DMS114 treated with DMSO at 0.1 percent for 48 hours (cell line): ENCODE measurements around the gene AKAP14.
"Not testable (repeated sequence)": the region's sequence is repeated elsewhere in the genome, so short reads cannot be mapped to it uniquely, and the experiment has no call there.

Experiments used
- DNase-seq: peaks from one replicate; lab custom pipeline; 2025; ENCODE audit not compliant: unreplicated experiment; lab: John Stamatoyannopoulos, UW

Gene AKAP14

GRCh38 chrX:119919835-119920585 lies 24.3 kb downstream of the AKAP14 start:
- DNase-seq = no peak

DNA sequence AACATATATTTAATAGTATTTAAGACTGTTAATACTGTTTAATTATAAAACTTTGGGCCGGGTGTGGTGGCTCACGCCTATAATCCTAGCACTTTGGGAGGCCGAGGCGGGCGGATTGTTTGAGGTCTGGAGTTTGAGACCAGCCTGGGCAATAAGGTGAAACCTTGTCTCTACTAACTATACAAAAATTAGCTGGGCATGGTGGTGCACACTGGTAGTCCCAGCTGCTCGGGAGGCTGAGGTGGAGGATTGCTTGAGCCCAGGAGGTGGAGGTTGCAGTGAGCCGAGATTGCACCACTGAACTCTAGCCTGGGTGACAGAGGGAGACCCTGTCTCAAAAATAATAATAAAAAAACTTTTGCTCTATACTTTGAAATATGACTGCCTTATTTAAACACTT lies 26.7 kb downstream of the AKAP14 start:
- not testable (repeated sequence) for DNase-seq

- no peak for DNase-seq
Measured at GRCh38 chrX:119935215-119935874, 39.7 kb downstream of the AKAP14 start.

GRCh38 chrX:119941336-119941735 lies 45.6 kb downstream of the AKAP14 start:
- no peak for DNase-seq

DNA sequence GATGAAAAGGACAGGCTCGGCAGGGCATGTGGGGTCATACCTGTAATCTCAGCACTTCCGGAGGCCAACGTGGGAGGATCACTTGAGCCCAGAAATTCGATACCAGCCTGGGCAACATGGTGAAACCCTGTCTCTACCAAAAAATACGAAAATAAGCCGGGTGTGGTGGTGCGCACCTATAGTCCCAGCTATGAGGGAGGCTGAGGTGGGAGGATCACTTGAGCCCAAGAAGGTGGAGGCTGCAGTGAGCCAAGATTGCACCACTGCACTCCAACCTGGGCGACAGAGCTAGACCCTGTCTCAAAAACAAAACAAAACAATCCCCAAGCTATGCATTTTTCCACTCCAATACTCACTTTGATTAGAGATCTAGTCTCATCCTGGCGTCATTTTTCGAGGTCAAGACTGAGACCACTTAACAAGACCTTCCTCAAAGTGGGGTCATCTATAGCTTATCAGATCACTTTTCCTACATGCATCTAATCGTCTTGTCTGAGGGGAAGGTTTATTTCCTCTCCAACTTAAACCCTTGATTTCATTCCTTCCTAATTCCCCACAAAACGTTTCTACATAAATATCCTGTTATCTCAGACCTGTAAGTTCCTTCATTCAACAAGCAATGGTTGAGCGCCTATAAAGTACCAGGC lies 46.6 kb downstream of the AKAP14 start:
- DNase-seq = no peak

DNA sequence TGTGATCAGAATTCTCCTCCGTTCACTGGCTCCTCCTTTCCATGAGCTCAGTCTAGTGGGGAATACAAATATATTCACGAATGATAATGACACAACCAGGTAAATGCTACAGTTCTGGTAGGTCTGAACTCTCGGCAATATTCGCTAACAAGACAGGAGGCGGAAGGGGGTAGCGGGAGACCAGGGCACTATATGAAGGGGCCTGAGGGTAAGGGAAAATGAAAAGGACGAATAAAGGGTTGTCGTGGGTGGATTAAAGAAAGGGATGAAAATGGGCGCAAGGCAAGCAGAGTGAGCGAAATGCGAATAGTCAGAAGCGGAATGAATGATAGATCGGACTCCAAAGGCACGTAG lies 47.1 kb downstream of the AKAP14 start:
- DNase-seq = no peak

DNA sequence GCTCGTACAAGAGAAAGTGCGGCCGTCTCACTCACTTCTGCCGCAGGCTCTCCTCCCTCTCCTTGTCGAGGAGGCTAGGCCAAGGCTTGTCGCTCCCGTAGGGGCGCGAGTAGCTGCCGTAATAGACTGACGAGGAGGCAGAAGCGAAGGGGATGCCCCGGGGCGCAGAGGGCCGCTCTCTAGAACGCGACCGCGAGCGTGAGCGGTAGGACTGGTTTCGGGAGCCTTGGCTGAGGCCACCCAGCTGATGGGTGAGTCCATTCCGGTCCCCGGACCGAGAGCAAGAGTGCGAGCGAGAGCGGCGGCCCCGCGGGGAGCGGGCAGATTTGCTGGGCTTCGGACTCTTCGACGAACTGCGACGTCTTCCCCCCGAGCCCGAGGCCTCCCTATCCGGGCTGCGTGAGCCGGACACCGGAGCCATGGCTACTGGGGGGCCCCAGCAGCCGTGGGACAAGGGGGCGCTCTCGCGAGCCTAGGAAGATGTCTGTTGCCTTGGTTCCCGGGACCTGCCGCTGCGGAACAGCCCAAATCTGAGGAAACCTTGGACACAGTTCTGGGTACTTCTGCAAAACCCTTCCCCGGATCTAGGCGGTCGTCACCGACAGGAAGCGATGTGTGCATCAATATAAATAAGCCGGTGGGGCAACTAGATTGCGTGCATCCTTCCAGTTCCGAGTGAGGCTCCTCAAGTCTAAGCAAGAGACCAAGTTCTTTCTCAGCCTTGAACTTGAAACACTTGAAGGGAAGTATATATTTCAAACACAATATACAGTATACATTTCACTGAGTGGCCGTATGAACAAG lies 47.7 kb downstream of the AKAP14 start, which contains the start of gene NKAP:
Gene NKAP (minus strand): TSS at position 567 of the 804 bp plus-strand sequence. CDS start 146 bp downstream, at position 421.
- peak; percentile 72 for DNase-seq

GRCh38 chrX:119945481-119945880 lies 49.8 kb downstream of the AKAP14 start:
- no peak for DNase-seq

DNA sequence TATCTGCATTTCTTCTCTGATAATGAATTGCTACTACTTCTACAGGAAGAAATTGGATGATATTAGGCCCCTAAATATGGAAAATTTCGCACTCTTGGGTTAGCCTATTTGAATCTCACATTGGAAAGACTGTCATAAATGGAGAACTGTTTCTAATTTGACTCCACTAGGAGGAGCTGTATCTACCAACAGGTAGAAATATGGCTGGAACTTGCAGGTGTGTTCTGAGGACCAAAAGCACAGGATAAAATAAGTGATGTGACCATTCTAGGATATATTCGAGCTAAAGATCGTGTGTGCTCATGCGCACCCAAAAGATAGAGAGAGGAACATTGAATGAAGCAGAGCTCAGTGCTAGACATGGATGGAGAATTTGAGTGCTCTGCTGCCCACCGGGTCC lies 52.7 kb downstream of the AKAP14 start:
- no peak for DNase-seq

DNA sequence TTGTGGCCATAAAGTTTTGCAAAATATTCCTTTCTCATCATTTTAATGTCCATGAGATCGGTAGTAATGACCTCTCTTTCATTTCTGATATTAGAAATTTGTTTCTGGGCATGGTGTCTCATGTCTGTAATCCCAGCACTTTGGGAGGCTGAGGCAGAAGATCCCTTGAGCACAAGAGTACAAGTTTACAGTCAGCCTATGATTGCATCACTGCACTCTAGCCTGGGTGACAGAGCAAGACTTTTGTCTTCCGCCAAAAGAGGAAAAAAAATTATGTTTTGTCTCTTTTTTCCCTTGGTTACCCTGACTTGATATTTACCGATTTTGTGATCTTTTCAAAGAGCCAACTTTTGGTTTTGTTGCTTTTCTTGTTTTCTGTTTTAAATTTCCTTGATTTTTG lies 58.7 kb downstream of the AKAP14 start:
- no peak for DNase-seq

- not testable (repeated sequence) for DNase-seq
Measured at GRCh38 chrX:119955807-119956570, 60.3 kb downstream of the AKAP14 start.

- no peak for DNase-seq
Measured at GRCh38 chrX:119960625-119961024, 64.9 kb downstream of the AKAP14 start.

GRCh38 chrX:119966837-119967236 lies 71.1 kb downstream of the AKAP14 start:
- not testable (repeated sequence) for DNase-seq
